ENCODE data around the gene DUS3L. TPM values are rescaled to one million over a fixed set of nuclear protein-coding genes. Genes with fewer than 3 reads are reported as not detected.
A peak's percentile ranks its signal among the peaks of the same experiment; 100 is the strongest.

DUS3L gene
- total and polyA plus RNA-seq, 2 donors (not counting 1 experiment from before 2014, with no cell fraction given), result 84.6 to 118 TPM

- Histone ChIP-seq H3K27me3 (replicated peaks in 1 of 4; ENCODE audit: control extremely low read depth in 1 of 4, control insufficient read depth in 3 of 4, insufficient read depth in 4 of 4, low read length in 3 of 4) (peaks cover 0 to 6% (median 0%) of the 10 kb centered on the region in 4 experiments), H3K9ac (ENCODE audit: low read length) (no peak overlapping the region), H3K27ac (ENCODE audit: low read length in 2 of 2) (no peak overlapping the region), H3K79me2 (ENCODE audit: control insufficient read depth, insufficient read depth, low read length) (peaks cover 7% of the 10 kb centered on the region), H3K9me3 (ENCODE audit: control extremely low read depth in 1 of 3, control insufficient read depth in 2 of 3, insufficient read depth in 1 of 3, low read length in 2 of 3) (peaks cover 0 to 20% (median 3%) of the 10 kb centered on the region in 3 donors), H3K4me1 (ENCODE audit: control insufficient read depth in 2 of 2, insufficient read depth in 2 of 2, low read length in 2 of 2) (peaks cover 5 to 16% of the 10 kb centered on the region in 2 donors), H3K4me2 (replicated peaks; ENCODE audit: low read depth, low read length, poor library complexity, severe bottlenecking) (no peak overlapping the region), H3K4me3 (ENCODE audit: control extremely low read depth in 1 of 5, extremely low read depth in 1 of 5, insufficient read depth in 1 of 5, low read depth in 2 of 5, low read length in 4 of 5) (no peak overlapping the region), H4K20me1 (ENCODE audit: control insufficient read depth, insufficient read depth, low read length, poor library complexity, severe bottlenecking) (peaks cover 28% of the 10 kb centered on the region), H3K36me3 (replicated peaks in 1 of 2; ENCODE audit: control extremely low read depth in 1 of 2, control insufficient read depth in 1 of 2, extremely low read depth in 1 of 2, insufficient read depth in 2 of 2, low read length in 1 of 2) (peaks cover 0 to 48% of the 10 kb centered on the region in 2 experiments), H2AFZ (ENCODE audit: insufficient read depth, low read depth, low read length, poor library complexity, severe bottlenecking) (no peak overlapping the region)
- peaks cover 10% of the 10 kb centered on the region for H3K4me1 Mint-ChIP-seq
- peak; percentile 37 for DNase-seq
- peak overlapping the region; percentile 26 for H3K27ac Mint-ChIP-seq
- H3K4me3 Mint-ChIP-seq, result peak overlapping the region; percentile 26
- no peaks in the 10 kb centered on the region for H3K27me3 Mint-ChIP-seq
- no peak for ATAC-seq (ENCODE audit: low read depth)
- WGBS (ENCODE audit: insufficient coverage), result 99% methylated on average over 39 of the region's 39 CpGs
- H3K9me3 Mint-ChIP-seq (ENCODE audit: insufficient read depth), result no peaks in the 10 kb centered on the region
- no peak for TF ChIP-seq CTCF (IDR thresholded peaks at IDR 0.05)
- no peak for TF ChIP-seq EZH2 (IDR thresholded peaks at IDR 0.05; ENCODE audit: borderline replicate concordance, insufficient read depth, low read depth, low read length, poor library complexity, severe bottlenecking)
- POLR2A ChIA-PET, result no interaction called here
- CTCF ChIA-PET, result no interaction called here
- intact Hi-C loops (cut with micrococcal nuclease), result no loop called here
Measured at GRCh38 chr19:5789351-5789761, 1.6 kb downstream of the DUS3L start.

DNA sequence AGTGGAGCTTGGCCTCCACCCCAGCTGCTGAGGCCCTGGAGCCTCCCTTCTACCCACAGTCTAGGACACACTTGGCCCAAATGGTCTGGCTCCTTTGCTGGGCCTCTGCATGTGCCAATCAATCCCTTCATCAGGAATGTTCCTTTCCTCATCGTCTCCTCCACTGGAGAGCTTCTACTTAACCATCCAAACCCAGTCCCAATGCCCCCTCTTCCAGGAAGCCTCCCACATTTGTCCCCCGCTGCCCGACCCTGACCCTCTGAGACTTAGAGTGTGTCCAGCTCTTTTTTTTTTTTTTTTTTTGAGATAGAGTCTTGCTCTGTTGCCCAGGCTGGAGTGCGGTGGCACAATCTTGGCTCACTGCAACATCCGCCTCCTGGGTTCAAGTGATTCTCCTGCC, 2.5 kb downstream of the DUS3L start:
- Histone ChIP-seq H4K20me1 (ENCODE audit: control insufficient read depth, insufficient read depth, low read length, poor library complexity, severe bottlenecking) (peaks cover 28% of the 10 kb centered on the region), H3K27ac (ENCODE audit: low read length in 2 of 2) (no peak overlapping the region), H3K4me2 (replicated peaks; ENCODE audit: low read depth, low read length, poor library complexity, severe bottlenecking) (no peak overlapping the region), H2AFZ (ENCODE audit: insufficient read depth, low read depth, low read length, poor library complexity, severe bottlenecking) (no peak overlapping the region), H3K9me3 (ENCODE audit: control extremely low read depth in 1 of 3, control insufficient read depth in 2 of 3, insufficient read depth in 1 of 3, low read length in 2 of 3) (peaks cover 0 to 20% (median 3%) of the 10 kb centered on the region in 3 donors), H3K9ac (ENCODE audit: low read length) (no peak overlapping the region), H3K36me3 (replicated peaks in 1 of 2; ENCODE audit: control extremely low read depth in 1 of 2, control insufficient read depth in 1 of 2, extremely low read depth in 1 of 2, insufficient read depth in 2 of 2, low read length in 1 of 2) (peaks cover 0 to 53% of the 10 kb centered on the region in 2 experiments), H3K4me1 (ENCODE audit: control insufficient read depth in 2 of 2, insufficient read depth in 2 of 2, low read length in 2 of 2) (peaks cover 5 to 16% of the 10 kb centered on the region in 2 donors), H3K79me2 (ENCODE audit: control insufficient read depth, insufficient read depth, low read length) (peaks cover 7% of the 10 kb centered on the region), H3K4me3 (ENCODE audit: control extremely low read depth in 1 of 5, extremely low read depth in 1 of 5, insufficient read depth in 1 of 5, low read depth in 2 of 5, low read length in 4 of 5) (no peak overlapping the region), H3K27me3 (replicated peaks in 1 of 4; ENCODE audit: control extremely low read depth in 1 of 4, control insufficient read depth in 3 of 4, insufficient read depth in 4 of 4, low read length in 3 of 4) (peaks cover 0 to 4% (median 0%) of the 10 kb centered on the region in 4 experiments)
- 100% methylated on average over 3 of the region's 5 CpGs for WGBS (ENCODE audit: insufficient coverage)
- ChIA-PET POLR2A (interaction anchor here (0.7 kb wide), 1 partner anchor 980 kb away, joined by 5 read pairs; no protein-coding TSS in a partner anchor), CTCF (no interaction called here)
- intact Hi-C loops (cut with micrococcal nuclease), result no loop called here
- peak overlapping the region; percentile 70 for H3K27ac Mint-ChIP-seq
- no peaks in the 10 kb centered on the region for H3K27me3 Mint-ChIP-seq
- no peaks in the 10 kb centered on the region for H3K9me3 Mint-ChIP-seq (ENCODE audit: insufficient read depth)
- H3K4me3 Mint-ChIP-seq, result no peak overlapping the region
- no peak for ATAC-seq (ENCODE audit: low read depth)
- DNase-seq, result no peak
- H3K4me1 Mint-ChIP-seq, result peaks cover 10% of the 10 kb centered on the region
- TF ChIP-seq EZH2 (IDR thresholded peaks at IDR 0.05; ENCODE audit: borderline replicate concordance, insufficient read depth, low read depth, low read length, poor library complexity, severe bottlenecking) (no peak), CTCF (IDR thresholded peaks at IDR 0.05) (no peak)
